ENCODE results near the gene USE1.

USE1 gene

DNA sequence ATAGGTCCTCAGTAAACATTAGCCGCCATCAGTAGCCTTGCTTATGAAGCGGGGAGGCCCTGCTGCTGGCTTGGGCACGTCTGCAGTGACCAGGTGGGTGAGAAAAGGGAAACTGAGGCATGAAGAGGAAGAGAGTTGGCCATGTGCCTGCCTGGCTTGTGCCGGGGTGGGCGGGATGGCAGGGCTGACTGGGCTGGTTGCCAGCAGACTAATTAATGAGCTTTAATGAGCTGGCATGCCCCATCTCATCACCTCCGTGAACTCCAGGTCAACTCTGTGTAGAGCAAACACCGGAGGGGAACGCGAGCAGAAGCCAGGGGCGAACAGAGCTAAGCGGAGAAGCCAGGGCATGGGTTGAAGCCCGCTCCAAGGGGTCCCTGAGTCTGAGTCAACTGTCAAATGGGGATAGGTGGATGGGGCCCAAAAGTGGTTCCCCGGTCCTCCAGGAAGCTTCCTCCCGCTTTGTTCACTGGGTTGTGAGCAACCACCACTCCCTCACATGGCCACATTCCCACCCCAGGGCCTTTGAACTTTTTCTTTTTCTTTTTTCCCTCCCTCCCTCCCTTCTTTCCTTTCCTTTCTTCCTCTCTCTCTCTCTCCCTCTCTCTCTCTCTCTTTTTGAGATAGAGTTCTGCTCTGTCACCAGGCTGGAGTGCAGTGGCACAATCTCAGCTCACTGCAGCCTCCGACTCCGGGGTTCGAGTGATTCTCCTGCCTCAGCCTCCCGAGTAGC is 21.8 kb downstream of the USE1 start:
- DNase-seq, result no peak

DNA sequence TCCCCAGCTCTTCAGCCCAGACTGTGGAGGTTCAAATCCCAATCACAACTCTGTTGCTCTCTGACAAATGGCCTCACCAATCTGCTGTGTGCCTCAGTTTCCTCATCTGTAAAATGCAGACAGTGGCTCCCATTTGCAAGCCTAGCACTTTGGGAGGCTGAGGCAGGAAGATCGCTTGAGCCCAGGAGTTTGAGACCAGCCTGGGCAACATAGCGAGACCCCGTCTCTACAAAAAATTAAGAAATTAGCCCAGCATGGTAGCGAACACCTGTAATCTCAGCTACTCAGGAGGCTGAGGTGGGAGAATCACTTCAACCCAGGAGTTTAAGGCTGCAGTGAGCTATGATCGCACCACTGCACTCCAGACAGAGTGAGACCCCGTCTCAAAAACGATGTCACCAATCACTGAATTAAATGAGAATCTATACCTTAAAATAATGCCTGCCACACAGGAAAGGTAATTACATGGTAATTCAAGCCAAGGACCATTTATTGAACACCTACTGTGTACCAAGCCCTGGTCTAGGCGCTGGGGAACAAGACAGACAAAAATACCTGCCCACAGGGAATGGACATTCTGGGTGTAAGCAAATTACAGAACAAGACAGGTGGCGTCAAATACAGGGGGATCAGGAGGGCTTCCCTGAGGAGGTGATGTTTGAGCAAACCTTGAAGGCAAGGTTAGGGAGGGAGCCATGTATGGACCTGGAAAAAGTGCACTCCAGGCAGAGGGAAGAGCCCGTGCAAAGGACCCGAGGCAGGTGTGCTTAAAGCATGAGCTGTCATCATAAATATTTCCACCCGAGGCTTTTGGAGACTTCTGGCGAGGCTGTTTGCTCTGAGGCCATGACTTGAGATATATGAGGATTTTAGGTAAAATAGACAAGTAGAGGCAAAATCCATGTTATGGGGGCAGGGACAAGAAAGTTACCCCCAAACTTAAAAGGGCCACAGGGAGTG is 22.9 kb downstream of the USE1 start:
- DNase-seq, result no peak

DNA sequence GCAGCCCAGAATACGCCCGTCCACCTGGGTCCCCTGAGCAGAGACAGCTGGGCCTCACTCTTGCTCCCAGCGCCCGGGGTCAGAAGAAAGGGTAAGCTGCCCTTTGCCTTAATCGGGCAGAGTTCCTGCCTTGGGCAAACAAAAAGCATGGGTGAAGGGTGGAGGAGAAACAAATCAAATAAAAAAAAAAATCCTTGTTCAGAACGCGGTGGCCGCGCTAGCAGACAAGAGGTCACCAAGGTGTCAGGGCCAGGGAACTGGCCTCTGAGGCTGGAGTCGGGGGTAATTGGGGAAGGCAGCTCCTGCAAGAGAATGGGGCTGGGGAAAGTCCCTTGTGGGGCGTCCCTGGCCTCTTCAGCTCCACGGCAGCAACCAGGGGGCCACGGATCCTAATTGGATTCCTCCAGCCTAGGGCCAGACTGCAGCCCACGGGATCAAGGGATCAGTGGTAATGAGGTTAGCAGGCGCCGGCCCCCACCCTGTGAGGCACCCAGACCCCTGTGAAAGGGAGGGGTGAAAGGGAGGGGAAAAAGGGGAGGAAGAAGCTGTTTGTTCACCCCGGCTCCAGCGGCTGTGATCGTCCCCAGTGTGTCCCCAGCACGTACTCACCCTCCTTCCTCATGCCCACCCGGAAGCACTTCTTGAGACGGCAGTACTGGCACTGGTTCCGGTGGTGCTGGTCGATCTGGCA is 25.1 kb downstream of the USE1 start:
- no peak for DNase-seq

DNA sequence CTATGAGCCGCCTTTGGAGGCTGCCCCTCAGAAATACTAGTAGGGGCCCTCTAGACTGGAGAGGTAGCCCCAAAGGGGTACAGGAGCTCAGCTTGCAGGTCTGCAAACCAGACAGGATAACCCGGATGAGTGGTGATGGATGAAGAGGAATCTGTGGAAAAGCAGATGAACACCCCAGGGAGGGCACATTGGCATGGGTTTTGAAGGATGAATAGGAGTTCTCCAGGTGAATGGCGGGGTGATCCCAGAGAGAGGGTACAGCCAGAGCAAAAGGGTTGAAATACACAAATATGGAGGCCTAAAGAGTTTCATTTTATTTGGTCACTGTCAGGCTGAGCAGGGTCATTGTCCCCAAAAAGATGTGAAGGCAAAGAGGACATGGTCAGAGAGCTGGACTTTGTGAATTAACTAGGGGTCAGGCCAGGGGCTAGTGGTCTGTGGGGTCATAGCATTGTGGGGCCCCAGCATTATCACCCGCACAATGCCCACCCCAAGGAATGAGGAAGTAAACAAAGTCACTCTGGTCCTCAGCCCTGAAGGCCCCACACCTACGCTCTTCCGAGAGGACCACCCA is 25.8 kb downstream of the USE1 start:
- no peak for DNase-seq

DNA sequence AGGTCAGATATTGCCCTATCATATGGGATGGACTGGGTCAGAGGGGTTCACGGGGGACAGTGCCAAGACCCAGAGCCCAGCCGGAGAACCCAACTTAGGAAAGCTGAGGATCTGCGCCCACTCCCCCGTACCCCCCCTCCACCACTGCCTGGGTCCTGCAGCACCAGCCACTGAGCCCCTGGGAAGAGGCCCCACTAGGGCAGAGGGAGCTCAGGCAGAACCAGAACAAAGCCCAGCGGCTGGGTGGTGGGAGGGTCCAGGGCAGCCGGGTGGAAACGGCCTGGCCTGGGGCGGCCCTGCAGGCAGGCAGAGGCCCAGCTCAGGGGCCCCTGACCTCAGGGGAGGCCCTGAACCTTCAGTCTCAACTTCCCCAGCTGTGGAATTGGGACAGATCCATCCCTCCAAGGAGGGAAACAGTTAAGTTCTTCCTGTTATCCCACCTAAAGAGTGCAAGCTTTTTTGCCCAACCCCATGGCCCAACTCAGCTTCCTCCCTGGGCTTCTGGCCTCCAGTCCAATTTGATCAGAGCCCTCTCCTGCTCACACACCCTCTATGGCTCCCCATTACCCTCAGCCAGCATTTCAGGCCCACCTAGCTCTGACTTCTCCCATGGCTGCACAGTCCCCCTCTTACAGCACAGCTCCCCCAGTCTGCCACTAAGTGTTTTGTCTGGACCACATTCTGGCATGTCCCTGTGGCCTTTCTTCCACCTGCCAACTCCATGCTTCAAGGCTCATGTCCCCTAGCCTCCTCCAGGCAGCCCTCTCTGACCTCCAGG is 27.5 kb downstream of the USE1 start:
- no peak for DNase-seq

DNA sequence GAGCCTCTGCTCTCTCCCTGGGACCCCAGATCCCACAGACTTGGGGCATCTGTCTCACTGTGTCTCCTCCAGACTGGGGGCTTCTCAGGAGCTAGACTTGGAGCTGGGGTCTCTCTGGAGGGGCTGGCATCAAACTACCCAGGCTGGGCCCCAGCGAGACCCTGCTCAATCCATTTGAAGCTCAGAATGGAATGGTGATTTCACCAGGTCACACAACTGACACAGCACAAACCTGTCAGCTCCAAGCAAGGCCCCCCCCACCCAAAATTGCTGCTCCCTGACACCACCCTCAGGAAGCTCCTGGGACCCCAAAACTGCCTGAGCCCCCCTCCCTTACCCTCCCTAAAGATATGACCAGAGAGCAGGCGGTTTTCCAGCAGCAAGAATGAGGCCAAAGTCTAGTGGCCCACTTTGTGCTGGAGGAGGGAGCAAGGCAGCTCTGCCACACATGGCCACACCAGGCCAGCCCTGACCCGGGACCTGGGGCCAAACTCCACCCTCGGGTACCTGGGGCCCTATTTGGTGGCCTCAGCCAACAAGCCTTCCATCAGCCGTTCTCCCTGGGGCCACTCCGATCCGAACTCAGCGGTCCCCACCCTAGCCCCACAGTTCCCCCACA is 28.2 kb downstream of the USE1 start:
- no peak for DNase-seq

DNA sequence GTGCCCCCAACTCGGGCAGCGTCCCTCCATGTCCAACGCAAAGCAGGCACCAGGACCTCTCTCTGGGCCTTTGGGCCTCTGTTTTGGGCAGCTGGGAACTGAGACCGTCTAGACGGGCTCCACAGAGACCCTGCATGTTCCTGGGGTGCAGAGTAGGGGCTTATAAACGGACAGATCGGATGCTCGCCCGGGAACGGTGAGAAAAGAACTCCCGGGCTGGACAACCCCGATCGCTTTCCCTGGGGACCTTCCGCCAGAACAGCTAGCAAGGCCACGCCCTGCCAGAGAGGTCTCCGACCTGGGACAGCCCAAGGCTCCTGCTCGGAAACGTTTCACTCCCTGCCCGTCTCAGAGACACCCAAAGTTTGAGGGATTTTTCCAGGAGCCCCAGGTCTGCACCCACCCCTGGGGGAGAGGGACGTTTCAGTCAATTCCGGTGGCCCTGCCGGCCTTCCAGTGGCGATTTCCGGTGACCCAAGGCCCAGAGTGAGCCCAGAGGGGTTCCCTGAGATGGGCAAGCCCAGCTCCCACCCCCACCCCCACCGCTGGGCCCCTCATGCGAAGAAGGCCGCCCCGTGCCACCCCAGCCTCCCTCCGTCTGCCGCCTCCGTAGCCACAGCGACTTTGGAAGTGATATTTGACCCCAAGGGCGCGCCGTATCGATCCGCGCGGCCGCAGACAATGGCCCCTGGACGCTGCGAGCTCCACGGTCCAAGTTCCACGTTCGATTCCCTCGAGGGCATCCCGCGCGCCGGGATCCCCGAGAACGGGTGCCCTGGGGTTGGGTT is 28.9 kb downstream of the USE1 start:
- no peak for DNase-seq

DNA sequence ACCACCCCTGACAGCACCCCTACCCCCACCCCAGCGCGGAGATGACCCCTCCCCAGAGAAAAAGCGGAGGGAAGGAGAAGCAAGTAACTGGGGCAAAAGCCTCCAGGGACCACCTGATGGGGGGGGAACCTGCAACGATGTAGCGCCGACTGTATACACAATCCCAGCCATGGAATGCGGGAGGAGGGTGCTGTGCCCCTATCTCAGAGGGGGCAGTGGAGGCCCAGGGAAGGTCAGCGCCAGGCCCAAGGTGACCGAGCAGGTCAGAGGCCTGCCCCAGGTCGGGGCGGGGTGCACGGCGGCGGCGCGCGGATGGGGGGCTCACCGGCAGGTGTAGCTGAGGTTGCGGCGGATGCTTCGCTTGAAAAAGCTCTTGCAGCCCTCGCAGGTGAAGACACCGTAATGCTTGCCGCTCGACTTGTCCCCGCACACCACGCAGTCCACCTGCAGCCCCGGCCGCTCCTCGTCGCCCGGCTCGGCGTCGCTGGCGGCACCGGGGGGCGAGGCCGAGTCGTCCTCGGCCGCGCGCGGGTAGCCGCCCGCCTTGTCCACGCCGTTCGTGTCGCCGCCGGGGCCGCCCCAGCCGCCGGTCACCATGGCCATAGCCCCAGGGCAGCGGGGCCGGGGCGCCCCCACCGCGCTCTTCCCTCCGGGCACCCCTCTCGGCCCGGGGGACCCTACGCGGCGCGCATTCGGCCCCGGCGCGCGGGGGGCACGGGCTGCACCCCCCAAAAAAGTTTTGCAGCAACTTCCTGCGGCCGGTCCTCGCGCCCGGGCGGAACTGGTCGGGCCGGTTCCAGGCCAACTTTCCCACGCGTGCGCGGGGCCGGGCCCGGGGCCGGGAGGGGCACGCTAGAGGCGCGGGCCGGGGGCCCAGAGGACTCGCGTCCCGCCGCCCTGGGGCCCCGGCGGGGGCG is 29.7 kb downstream of the USE1 start:
- peak; percentile 39 for DNase-seq

DNA sequence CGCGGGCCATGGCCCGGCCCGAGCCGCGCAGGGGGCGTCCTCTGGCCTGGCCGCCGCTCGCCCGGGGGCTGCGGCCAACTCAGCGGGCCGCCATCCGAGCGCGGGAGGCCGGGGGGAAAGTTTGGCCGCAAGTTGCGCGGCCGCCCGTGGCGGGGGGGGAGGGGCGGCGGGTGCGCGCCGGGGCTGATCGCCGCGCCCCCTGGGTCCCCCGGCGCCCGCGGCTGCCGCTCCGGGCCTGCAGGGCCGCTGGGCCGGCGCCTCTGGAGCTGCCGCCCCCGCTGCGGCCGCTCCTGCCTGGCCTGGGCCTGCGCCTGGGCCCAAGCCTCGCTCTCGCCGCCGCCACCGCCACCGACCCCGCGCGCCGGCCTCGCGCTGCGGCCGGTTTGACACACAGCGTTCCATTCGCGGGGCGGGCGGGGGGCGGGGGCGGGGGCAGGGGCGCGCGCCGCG is 30.4 kb downstream of the USE1 start, which contains the start of gene NR2F6:
NR2F6 (minus strand) TSS at position 385 of the 450 bp plus-strand sequence. CDS start 699 bp downstream, outside the sequence.
- DNase-seq, result no peak

DNA sequence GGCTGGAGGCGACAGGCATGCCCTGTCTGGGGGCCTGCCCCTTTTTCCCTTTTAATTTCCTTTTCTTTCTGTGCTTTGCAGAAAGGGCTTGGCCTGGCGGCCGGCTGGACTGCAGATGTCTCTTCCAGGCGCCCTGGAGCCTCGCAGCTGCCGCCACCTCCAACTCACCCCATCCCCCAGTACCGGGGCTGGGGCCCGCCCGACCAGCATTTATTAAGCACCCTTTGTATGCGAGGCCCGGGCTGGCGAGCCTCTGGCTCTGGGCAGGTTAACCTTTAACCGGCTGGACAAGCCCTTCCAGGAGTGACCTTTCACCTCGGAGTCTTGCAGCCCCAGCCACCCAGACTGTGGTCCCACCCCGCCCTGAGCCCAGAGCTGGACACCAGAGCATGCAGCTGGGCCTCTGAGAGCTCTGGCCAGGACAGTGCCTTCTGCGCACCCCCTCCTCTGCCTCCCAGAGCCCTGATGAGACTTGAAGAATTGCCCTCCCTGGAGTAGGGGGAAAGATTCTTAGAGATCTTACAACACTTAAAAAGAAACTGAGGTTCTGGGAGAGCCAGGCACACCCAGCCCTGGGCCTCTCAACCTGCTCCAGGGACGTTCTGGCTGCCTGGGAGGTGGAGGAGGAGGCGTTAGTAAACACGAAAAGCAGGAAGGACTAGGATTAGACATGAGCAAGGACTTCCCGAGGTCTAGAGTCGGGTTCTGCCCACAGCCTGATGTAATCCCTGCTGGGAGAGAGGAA is 31.7 kb downstream of the USE1 start:
- DNase-seq, result no peak

DNA sequence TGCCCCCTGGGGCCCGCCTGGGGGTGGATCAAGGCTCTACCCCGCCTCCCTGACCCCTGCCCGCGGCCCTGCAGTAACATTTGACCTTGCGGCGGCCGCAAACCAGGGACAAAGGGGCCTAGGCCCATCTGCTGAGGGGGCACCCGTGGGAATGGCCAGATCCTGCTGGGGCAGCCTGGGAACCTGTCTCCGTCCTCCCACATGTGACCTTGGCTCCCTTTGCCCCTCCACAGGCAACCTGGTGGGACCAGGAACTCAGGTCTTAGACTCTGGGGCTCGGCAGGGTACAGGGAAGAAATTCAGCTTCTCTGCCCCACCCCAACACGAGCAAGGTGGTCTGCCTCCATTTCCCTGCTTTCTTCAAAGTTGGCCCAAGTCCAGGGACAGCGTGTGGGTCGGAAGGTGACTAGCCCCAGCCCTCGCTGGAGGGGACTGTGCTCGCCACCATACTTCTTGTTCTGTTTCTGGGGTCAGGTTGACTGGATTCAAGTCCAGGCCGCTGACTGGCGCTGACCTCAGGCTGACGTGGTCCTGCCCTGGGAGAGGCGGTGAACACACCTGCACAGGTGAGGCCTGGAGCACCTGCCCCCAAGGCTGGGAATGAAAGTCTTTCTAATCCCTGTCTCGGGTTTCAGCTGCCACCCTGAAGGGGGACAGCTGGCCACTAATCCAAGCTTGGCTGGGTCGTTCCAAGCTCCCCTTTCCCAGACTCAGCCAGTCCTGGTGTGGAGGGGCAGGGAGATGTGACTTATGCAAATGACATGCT is 33.0 kb downstream of the USE1 start:
- no peak for DNase-seq

DNA sequence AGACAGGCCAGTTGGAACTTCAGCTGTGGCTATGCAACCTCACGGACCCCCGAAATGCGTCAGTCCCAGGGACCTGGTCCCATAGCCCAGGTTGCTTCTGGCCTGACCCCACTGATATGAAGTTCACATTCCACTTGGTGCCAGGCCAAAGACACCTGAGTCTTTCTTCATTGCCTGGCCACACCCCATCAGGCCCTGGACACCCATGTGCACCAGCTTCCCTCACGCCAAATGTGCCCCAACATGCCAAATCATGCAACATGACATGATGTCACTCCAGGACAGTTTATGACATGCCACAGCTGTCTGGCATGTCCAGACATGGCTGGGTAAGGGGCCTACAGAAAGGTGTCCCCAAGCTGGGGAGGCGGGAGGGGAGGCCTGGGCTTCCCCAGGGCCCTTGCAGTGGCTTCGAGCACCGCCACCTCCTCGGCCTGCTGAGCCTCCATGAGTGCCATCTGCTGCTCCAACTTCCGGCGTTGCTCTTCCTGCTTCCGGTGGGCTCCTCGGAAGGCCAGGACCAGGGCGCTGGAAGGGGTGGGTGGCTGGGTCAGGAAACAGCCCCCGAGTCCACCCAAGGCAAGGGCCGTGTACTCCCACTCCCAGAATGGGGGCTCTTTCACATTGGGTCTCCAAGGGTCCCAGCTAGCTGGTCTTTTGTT is 34.9 kb downstream of the USE1 start:
- no peak for DNase-seq

DNA sequence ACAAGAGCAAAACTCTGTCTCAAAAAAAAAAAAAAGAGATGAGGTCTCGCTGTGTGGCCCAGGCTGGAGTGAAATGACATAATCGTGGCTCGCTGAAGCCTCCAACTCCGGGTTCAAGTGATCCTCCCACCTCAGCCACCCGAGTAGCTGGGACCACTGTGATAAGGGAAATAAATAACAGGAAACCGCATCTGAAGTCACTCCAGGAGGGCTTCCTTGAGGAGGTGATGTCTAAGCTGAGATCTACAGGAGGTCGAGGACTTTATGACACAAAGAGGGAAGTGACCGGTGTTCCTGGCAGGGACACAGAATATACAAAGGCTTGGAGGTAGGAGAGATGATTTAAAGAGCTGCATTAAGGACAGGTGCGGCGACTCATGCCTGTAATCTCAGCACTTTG is 39.5 kb downstream of the USE1 start:
- DNase-seq, result no peak

DNA sequence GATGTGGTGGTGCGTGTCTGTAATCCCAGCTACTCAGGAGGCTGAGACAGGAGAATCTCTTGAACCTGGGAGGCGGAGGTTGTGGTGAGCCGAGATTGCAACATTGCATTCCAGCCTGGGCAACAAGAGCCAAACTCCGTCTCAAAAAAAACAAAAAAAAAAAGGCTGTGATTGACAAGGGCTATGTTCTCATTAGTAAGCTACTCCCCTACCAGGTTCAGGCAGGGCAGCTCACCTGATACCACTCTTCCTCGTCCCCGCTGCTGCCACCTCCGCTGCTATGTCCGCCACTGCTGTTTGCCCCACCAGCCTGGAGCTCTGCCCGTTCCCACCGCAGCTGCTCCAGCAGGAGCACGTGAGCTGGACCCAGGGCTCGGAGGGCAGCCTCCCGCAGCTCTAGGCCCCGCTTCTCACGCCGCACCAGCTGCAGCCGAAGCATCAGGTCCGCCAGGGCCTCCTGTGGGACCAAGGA is 40.0 kb downstream of the USE1 start:
- no peak for DNase-seq

DNA sequence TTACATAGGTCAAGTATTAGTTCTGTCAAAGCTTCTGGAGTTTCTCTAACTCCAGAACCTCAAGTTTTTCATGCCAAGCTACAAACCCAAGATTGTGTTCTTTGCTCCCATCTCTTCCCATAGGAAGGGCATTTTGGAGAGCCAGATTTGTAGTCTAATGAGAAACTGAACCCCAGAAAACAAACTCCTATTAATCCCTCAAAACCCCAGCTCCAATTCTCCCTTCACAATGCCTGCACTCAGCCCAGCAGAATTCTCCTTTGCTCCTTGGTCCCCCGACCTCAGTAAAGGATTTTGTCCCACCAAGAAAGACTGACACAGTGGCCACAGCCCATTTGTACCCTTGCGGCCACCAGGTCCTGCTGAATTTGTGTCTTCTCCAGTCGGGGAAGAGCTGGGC is 41.0 kb downstream of the USE1 start:
- no peak for DNase-seq

DNA sequence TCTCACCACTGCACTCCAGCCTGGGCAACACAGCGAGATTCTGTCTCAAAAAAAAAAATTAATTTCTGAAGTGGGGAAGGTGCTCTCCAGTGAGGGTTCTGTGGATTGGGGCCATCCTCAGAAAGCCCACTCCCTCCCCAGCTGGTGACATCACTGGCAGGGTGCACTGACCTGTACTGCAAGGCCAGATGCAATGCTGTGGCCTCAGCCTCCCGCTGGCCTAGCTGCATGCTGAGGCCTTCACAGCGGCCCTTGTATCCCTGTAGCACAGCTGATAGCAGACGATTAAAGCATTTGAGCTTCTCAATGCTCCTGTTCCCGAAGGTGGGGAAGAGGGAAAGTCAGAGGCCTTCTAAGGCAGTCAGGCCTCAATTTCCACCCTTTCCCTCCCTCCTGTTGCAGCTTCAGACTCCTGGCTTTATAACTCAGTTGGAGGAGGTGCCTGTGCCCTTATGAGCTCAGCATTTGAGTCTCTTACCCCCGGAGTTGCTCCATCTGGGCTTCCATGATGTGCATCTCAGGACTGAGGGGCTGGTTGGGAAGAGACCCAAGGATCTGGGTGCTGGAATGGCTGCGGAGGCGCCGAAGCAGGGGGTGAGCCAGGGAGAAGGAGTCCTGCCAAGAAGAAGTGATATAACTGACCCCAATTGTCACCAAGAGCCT is 44.1 kb downstream of the USE1 start:
- DNase-seq, result no peak

DNA sequence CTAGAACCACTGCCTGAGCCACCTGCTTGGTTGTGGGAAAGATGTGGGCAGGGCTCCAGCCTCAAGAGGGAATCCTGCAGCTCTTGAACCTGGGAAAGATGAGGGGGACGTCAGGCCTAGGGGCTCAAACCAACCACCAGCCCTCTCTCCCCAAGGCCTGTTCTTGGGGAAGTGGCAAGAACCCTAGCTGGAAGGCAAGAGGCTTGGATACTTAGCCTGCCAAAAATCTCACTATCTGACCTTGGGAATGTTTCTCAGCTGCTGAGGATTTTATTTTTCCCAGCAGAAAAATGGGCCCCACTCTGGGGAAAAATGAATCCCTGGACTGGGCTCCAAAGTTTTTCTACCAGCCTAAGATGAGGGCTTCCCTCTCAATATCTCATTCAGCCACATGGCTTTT is 44.8 kb downstream of the USE1 start:
- DNase-seq, result no peak
